Activated CD8-positive, alpha-beta T cell treated with anti-CD3 and anti-CD28 coated beads for 36 hours (primary cell): Measurements from ENCODE around the gene CES2. TPM values are rescaled to one million over a fixed set of nuclear protein-coding genes. Genes with fewer than 3 reads are reported as not detected.
"Not testable (repeated sequence)": the region's sequence is repeated elsewhere in the genome, so short reads cannot be mapped to it uniquely, and the experiment has no call there.

Experiments used
- ATAC-seq: fragments of 200-7000 bp; cut with Tn5 transposase; one replicate; pipeline ENCODE4 v1.10.0; 2021; ENCODE audit warnings: mild to moderate bottlenecking, moderate library complexity
- CTCF ChIA-PET: fragments of 350-600 bp; sonication (Branson Sonifier 250); formaldehyde crosslinking; loops from one replicate; lab custom pipeline; 2021; ENCODE audit warnings: antibody characterized with exemption; lab: Charles Lee
- POLR2A ChIA-PET: fragments of 350-600 bp; sonication (Branson Sonifier 250); formaldehyde crosslinking; loops from one replicate; lab custom pipeline; 2021; ENCODE audit warnings: antibody characterized with exemption; lab: Charles Lee
- DNase-seq: peaks from one replicate; pipeline ENCODE4 v3.0.0-alpha.2; 2020
- H3K27ac Mint-ChIP-seq: one replicate; pipeline ENCODE4 v1.8.0; 2021; ENCODE audit warnings: mild to moderate bottlenecking, mixed read lengths
- H3K27me3 Mint-ChIP-seq: one replicate; pipeline ENCODE4 v1.8.0; 2021; ENCODE audit warnings: mixed read lengths
- H3K36me3 Mint-ChIP-seq: one replicate; pipeline ENCODE4 v1.8.0; 2021; ENCODE audit warnings: low read depth, mixed read lengths
- H3K4me1 Mint-ChIP-seq: one replicate; pipeline ENCODE4 v1.8.0; 2021; ENCODE audit warnings: low read depth, mixed read lengths
- H3K4me3 Mint-ChIP-seq: one replicate; pipeline ENCODE4 v1.8.0; 2021; ENCODE audit warnings: mild to moderate bottlenecking, moderate library complexity, mixed read lengths
- H3K9me3 Mint-ChIP-seq: one replicate; pipeline ENCODE4 v1.8.0; 2021; ENCODE audit warnings: mixed read lengths
- intact Hi-C: fragments of 100-400 bp; cut with micrococcal nuclease; formaldehyde crosslinking; loops from one replicate; pipeline ENCODE4 v1.10.0; 2022
- total RNA-seq, 2 experiments: library from RNA; stranded (reverse); gene quantifications; one replicate each; pipeline ENCODE4 v1.2.3, GENCODE V29; 2021
- TF ChIP-seq, protein P1 (sequence below): fragments of 200-600 bp; IDR thresholded peaks from one replicate; pipeline ENCODE4 v1.8.0; 2022; ENCODE audit warnings: antibody characterized with exemption, mild to moderate bottlenecking

CES2 gene
- total RNA-seq, 2 experiments from 2014 or later, result 24.7 to 24.9 TPM

GRCh38 chr16:66894948-66895688, 40.2 kb upstream of the CES2 start:
- H3K4me1 Mint-ChIP-seq, result peaks cover 3% of the 10 kb centered on the region
- ATAC-seq, result peak; percentile 92
- POLR2A ChIA-PET, result interaction anchor here (0.8 to 6.3 kb wide), 7 partner anchors 9 to 81 kb away, joined by 3 to 28 read pairs (median 3); partner anchors contain the start of genes CIAO2B and PDP2
- no peak overlapping the region for H3K4me3 Mint-ChIP-seq
- peaks cover 16% of the 10 kb centered on the region for H3K36me3 Mint-ChIP-seq
- intact Hi-C loops, result no loop called here
- H3K9me3 Mint-ChIP-seq, result no peaks in the 10 kb centered on the region
- TF ChIP-seq, protein P1, sequence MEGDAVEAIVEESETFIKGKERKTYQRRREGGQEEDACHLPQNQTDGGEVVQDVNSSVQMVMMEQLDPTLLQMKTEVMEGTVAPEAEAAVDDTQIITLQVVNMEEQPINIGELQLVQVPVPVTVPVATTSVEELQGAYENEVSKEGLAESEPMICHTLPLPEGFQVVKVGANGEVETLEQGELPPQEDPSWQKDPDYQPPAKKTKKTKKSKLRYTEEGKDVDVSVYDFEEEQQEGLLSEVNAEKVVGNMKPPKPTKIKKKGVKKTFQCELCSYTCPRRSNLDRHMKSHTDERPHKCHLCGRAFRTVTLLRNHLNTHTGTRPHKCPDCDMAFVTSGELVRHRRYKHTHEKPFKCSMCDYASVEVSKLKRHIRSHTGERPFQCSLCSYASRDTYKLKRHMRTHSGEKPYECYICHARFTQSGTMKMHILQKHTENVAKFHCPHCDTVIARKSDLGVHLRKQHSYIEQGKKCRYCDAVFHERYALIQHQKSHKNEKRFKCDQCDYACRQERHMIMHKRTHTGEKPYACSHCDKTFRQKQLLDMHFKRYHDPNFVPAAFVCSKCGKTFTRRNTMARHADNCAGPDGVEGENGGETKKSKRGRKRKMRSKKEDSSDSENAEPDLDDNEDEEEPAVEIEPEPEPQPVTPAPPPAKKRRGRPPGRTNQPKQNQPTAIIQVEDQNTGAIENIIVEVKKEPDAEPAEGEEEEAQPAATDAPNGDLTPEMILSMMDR, result peak; percentile 61
- H3K27me3 Mint-ChIP-seq, result no peaks in the 10 kb centered on the region
- no peak overlapping the region for H3K27ac Mint-ChIP-seq
- CTCF ChIA-PET, result interaction anchor here (0.5 to 4.3 kb wide), 27 partner anchors 9 to 260 kb away, joined by 3 to 54 read pairs (median 4); partner anchors contain the start of genes CDH16, CES3, CIAO2B and NAE1
- DNase-seq, result peak; percentile 77

DNA sequence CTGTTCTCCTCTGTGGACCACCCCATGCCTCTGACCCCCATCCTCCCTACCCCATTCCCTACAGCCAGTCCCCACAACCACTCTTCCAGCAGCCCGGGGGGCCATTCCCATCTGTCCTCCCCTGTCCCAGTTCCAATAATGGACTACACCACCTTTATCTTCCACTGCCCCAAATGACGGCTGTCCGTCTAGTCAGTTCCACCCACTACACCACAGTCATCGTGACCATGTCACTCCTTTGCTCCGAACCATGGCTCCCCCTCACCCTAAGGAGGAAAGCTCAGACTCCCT, 39.7 kb upstream of the CES2 start:
- TF ChIP-seq, protein P1, result no peak
- Mint-ChIP-seq H3K9me3 (no peaks in the 10 kb centered on the region), H3K27me3 (no peaks in the 10 kb centered on the region), H3K4me3 (no peak overlapping the region), H3K27ac (no peak overlapping the region), H3K36me3 (peaks cover 16% of the 10 kb centered on the region), H3K4me1 (peaks cover 3% of the 10 kb centered on the region)
- CTCF ChIA-PET, result interaction anchor here (0.5 to 4.3 kb wide), 23 partner anchors 8 to 260 kb away, joined by 3 to 54 read pairs (median 4); partner anchors contain the start of genes CDH16, CES3, CIAO2B and NAE1
- intact Hi-C loops, result no loop called here
- POLR2A ChIA-PET, result interaction anchor here (1.0 to 6.3 kb wide), 5 partner anchors 14 to 80 kb away, joined by 3 to 28 read pairs (median 3); partner anchors contain the start of gene PDP2
- DNase-seq (no peak), ATAC-seq (no peak)

GRCh38 chr16:66895999-66896398, 39.3 kb upstream of the CES2 start:
- POLR2A ChIA-PET, result interaction anchor here (1.1 to 6.3 kb wide), 3 partner anchors 15 to 80 kb away, joined by 3 to 28 read pairs (median 3); partner anchors contain the start of gene PDP2
- Mint-ChIP-seq H3K36me3 (peaks cover 15% of the 10 kb centered on the region), H3K27ac (no peak overlapping the region)

GRCh38 chr16:66896682-66897081, 38.6 kb upstream of the CES2 start:
- H3K27ac Mint-ChIP-seq, H3K9me3 Mint-ChIP-seq, H3K36me3 Mint-ChIP-seq, intact Hi-C loops, H3K27me3 Mint-ChIP-seq, ATAC-seq, H3K4me1 Mint-ChIP-seq, H3K4me3 Mint-ChIP-seq, DNase-seq: not testable (repeated sequence)
- CTCF ChIA-PET, result interaction anchor here (0.6 to 4.3 kb wide), 9 partner anchors 10 to 560 kb away, joined by 3 to 54 read pairs (median 5); partner anchors contain the start of genes CES3 and RRAD
- POLR2A ChIA-PET, result interaction anchor here (1.0 to 6.3 kb wide), 3 partner anchors 9 to 22 kb away, joined by 3 to 28 read pairs (median 3); partner anchors contain the start of gene PDP2

More at GRCh38 chr16:66895999-66896398, 39.3 kb upstream of the CES2 start:
- TF ChIP-seq, protein P1, result no peak
- ATAC-seq, result no peak
- no peak overlapping the region for H3K4me3 Mint-ChIP-seq
- intact Hi-C loops, result no loop called here
- H3K27me3 Mint-ChIP-seq, result no peaks in the 10 kb centered on the region
- no peak for DNase-seq
- CTCF ChIA-PET, result interaction anchor here (0.5 to 4.3 kb wide), 18 partner anchors 8 to 259 kb away, joined by 3 to 54 read pairs (median 5); partner anchors contain the start of genes CDH16, CES3, CIAO2B and PDP2
- H3K9me3 Mint-ChIP-seq, result no peaks in the 10 kb centered on the region
- peaks cover 3% of the 10 kb centered on the region for H3K4me1 Mint-ChIP-seq

GRCh38 chr16:66898207-66898606, 37.1 kb upstream of the CES2 start:
- intact Hi-C loops, result no loop called here
- no peak for ATAC-seq
- H3K27me3 Mint-ChIP-seq, result no peaks in the 10 kb centered on the region
- no peak for DNase-seq
- H3K36me3 Mint-ChIP-seq, result peaks cover 6% of the 10 kb centered on the region
- peaks cover under 1% of the 10 kb centered on the region for H3K4me1 Mint-ChIP-seq
- H3K27ac Mint-ChIP-seq, result no peak overlapping the region
- ChIA-PET POLR2A (interaction anchor here (6.3 kb wide), 1 partner anchor 17 kb away, joined by 28 read pairs; the partner anchor contains the start of gene PDP2), CTCF (interaction anchor here (2.0 kb wide), 1 partner anchor 8 kb away, joined by 5 read pairs; no protein-coding TSS in a partner anchor)
- TF ChIP-seq, protein P1, result no peak
- H3K4me3 Mint-ChIP-seq, result no peak overlapping the region
- no peaks in the 10 kb centered on the region for H3K9me3 Mint-ChIP-seq
